Measurements from ENCODE around the gene GJA9.

- no peak for TF ChIP-seq CTCF (IDR thresholded peaks at IDR 0.05)
- TF ChIP-seq EZH2phosphoT487 (IDR thresholded peaks at IDR 0.05): no peak
- no peak for TF ChIP-seq EZH2 (IDR thresholded peaks at IDR 0.05)
Measured at GRCh38 chr1:38917772-38918171, 36.4 kb upstream of the GJA9 start.
